Ishikawa (cell line): ENCODE data around the gene CLCA1.

ENCODE experiments used
- CEBPB ChIP-seq: IDR thresholded peaks from 2 replicates; pipeline ENCODE4 v1.6.1; 2012
- CREB1 ChIP-seq: IDR thresholded peaks from 2 replicates; pipeline ENCODE4 v1.6.1; 2012; ENCODE audit warnings: low read depth
- EGR1 ChIP-seq: IDR thresholded peaks from 2 replicates; pipeline ENCODE4 v1.6.1; 2012
- EP300 ChIP-seq: IDR thresholded peaks from 2 replicates; pipeline ENCODE4 v1.6.1; 2012; ENCODE audit warnings: borderline replicate concordance
- FOXM1 ChIP-seq: IDR thresholded peaks from 2 replicates; pipeline ENCODE4 v1.6.1; 2012; ENCODE audit warnings: low read depth, borderline replicate concordance
- RAD21 ChIP-seq: IDR thresholded peaks from 2 replicates; pipeline ENCODE4 v1.6.1; 2012; ENCODE audit warnings: low read depth
- TAF1 ChIP-seq: IDR thresholded peaks from 2 replicates; pipeline ENCODE4 v1.6.1; 2012; ENCODE audit warnings: low read depth, mild to moderate bottlenecking
- TEAD4 ChIP-seq: IDR thresholded peaks from 2 replicates; pipeline ENCODE4 v1.6.1; 2012
- YY1 ChIP-seq: IDR thresholded peaks from 2 replicates; pipeline ENCODE4 v1.6.1; 2012; ENCODE audit warnings: low read depth
- ZBTB7A ChIP-seq: IDR thresholded peaks from 2 replicates; pipeline ENCODE4 v1.6.1; 2012; ENCODE audit warnings: low read depth

DNA sequence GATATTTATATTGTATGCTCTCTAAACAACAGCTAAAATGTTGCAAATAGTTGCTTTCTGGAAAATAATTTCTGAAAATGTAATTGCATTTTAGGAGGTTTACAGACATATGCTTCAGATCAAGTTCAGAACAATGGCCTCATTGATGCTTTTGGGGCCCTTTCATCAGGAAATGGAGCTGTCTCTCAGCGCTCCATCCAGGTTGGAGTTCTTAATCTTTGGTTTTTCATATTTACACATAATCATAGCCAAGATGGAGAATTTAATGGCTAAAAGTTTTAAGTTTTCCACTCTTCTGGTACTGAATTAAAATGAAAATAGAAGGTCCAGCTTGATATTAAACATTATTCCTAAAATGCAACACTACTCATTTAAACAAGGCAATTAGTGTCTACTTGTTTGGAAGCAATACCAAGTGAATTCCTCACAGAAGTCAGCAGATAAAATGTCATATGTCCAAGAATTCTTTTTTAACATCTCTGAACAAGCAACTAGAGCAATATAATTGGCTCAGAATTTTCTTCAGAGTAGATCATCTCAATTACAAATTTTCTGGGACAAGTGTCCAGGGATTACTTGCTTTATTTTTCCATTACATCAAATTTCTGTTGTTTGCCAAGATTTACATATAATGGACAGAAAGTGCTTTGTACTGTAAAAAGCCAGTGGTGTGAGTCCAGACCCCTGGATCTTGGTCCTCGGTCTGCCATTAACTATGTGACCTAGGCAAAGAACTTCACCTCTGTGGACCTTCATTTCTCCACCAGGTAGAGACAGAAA is 22.6 kb downstream of the CLCA1 start:
- TF ChIP-seq TEAD4 (no peak), CEBPB (no peak), FOXM1 (no peak), EP300 (no peak), YY1 (no peak), RAD21 (no peak), EGR1 (no peak), ZBTB7A (no peak), CREB1 (no peak), TAF1 (no peak)
